HFF-Myc (cell line): ENCODE measurements around the gene GRIP1.

Experiments used
- DNase-seq: peaks from one replicate; pipeline ENCODE4 v3.0.0-alpha.2; 2011; ENCODE audit warnings: low read depth; ENCODE audit errors: extremely low read depth
- H3K4me3 ChIP-seq: replicated peaks from 2 replicates; pipeline ENCODE4 v1.5.1; 2011; ENCODE audit warnings: low read depth, mild to moderate bottlenecking, control low read depth, low read length
- CTCF ChIP-seq: IDR thresholded peaks from 2 replicates; pipeline ENCODE4 v1.5.1; 2012; ENCODE audit warnings: mild to moderate bottlenecking, low read depth, low read length, control low read depth; ENCODE audit errors: missing control alignments

Gene GRIP1

GRCh38 chr12:66598079-66598478, 80.8 kb downstream of the GRIP1 start:
- no peak overlapping the region for H3K4me3 ChIP-seq
- no peak for TF ChIP-seq CTCF
- DNase-seq, result no peak

- TF ChIP-seq CTCF, result no peak
- no peak for DNase-seq
- no peak overlapping the region for H3K4me3 ChIP-seq
Measured at GRCh38 chr12:66596199-66596598, 82.7 kb downstream of the GRIP1 start.

- no peak for DNase-seq
- no peak overlapping the region for H3K4me3 ChIP-seq
- no peak for TF ChIP-seq CTCF
Measured at GRCh38 chr12:66594688-66595087, 84.2 kb downstream of the GRIP1 start.

- DNase-seq, result no peak
- TF ChIP-seq CTCF, result no peak
Measured at GRCh38 chr12:66590275-66590985, 88.4 kb downstream of the GRIP1 start.

GRCh38 chr12:66589095-66589494, 89.8 kb downstream of the GRIP1 start:
- no peak overlapping the region for H3K4me3 ChIP-seq
- TF ChIP-seq CTCF, result no peak
- no peak for DNase-seq

More at GRCh38 chr12:66590275-66590985, 88.4 kb downstream of the GRIP1 start:
- no peak overlapping the region for H3K4me3 ChIP-seq

- DNase-seq, result no peak
- H3K4me3 ChIP-seq, result no peak overlapping the region
- TF ChIP-seq CTCF, result no peak
Measured at GRCh38 chr12:66587912-66588311, 91.0 kb downstream of the GRIP1 start.

- TF ChIP-seq CTCF, result no peak
- no peak for DNase-seq
- H3K4me3 ChIP-seq, result no peak overlapping the region
Measured at GRCh38 chr12:66584673-66585072, 94.2 kb downstream of the GRIP1 start.
